Right lung (tissue), 5 donors: ENCODE data around the gene EPB41L4A. TPM values are rescaled to one million over a fixed set of nuclear protein-coding genes. Genes with fewer than 3 reads are reported as not detected.
"Not testable (repeated sequence)": the region's sequence is repeated elsewhere in the genome, so short reads cannot be mapped to it uniquely, and the experiment has no call there.

ENCODE experiments used
- DNase-seq, 2 donors: peaks; one replicate each; pipeline ENCODE4 v3.0.0-alpha.2; 2013
- polyA plus RNA-seq, 5 donors: library from polyadenylated mRNA; unstranded; fragments of 120-200 nt; gene quantifications; one replicate each; pipeline versions ENCODE4 v1.2.1 to v1.2.3, GENCODE V29; 2013; ENCODE audit warnings: inconsistent platforms in 1 of 5, low replicate concordance in 1 of 5; ENCODE audit not compliant: insufficient read length in 5 of 5, insufficient read depth in 1 of 5

The EPB41L4A gene
- polyA plus RNA-seq, 5 donors = 8.0 to 25.3 (median 17.3) TPM

DNA sequence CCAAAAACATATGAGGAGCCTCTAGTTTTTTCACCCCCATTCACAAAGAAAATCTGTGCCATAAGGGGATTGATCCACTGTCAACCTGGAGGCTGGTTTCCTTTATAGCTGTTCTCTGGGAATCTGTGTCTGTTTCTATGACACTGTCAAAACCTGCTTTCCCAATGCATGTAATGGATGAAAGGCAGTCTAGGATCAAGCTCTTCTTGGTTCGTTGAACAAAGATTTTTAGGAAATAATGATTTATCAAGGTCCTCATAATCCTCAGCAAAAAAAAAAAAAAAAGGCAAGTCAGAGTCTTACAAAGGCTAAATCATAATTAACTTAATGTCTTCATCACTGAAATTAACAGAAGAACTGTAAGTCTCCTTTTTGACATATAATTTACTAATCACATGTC lies 16.0 kb downstream of the EPB41L4A start:
- no peak for DNase-seq

DNA sequence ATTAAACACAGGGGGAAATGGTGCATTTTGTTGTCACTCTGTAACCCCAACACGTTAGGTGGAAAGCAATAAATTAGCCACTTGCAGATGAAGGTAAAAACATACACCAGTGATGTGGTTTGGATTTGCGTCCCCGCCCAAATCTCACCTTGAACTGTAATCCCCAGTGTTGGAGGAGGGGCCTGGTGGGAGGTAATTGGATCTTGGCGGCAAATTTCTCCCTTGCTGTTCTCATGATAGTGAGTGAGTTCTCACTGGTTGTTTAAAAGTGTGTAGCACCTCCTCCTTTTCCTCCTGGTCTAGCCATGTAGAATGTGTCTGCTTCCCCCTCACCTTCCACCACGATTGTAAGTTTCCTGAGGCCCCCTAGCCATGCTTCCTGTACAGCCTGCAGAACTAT lies 17.2 kb downstream of the EPB41L4A start:
- DNase-seq = no peak

DNA sequence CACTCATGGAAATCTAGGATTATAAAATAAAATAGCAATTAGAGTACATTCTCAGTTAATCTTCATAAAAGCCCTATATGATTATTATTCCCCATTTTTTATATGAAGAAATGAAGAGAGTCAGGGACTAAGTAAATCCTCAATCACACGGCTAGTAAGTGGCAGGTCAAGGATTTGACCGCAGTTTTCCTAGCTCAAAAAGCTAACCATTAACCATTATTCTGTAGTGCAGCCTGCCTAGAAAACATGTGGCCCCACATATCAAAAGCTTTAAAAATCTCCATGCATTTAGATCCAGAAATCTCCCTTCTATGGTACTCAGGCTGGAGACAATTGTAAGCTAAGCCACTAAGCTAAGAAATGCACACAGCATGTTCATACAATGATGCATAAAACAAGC lies 21.4 kb downstream of the EPB41L4A start:
- DNase-seq = no peak

DNA sequence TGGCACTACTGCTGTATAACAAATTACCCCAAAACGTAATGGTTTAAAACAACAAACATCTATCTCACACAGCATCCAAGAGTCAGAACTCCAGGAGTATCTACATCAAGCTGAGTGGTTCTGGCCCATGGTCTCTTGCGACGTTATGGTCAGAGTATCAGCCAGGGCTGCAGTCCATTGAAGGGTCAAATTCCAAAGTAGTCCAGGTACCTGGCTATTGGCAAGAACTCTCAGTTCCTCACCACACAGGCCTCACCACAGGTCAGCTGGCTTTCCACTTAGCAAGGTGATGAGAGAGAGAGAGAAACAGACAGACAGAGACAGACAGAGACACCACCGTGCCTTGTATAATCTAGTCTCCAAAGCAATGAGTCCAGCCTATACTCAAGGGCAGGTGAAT lies 22.6 kb downstream of the EPB41L4A start:
- DNase-seq = no peak

DNA sequence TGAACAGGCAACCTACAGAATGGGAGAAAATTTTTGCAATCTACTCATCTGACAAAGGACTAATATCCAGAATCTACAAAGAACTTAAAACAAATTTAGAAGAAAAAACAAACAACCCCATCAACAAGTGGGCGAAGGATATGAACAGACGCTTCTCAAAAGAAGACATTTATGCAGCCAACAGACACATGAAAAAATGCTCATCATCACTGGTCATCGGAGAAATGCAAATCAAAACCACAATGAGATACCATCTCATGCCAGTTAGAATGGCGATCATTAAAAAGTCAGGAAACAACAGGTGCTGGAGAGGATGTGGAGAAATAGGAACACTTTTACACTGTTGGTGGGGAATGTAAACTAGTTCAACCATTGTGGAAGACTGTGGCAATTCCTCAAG lies 23.8 kb downstream of the EPB41L4A start:
- not testable (repeated sequence) for DNase-seq

DNA sequence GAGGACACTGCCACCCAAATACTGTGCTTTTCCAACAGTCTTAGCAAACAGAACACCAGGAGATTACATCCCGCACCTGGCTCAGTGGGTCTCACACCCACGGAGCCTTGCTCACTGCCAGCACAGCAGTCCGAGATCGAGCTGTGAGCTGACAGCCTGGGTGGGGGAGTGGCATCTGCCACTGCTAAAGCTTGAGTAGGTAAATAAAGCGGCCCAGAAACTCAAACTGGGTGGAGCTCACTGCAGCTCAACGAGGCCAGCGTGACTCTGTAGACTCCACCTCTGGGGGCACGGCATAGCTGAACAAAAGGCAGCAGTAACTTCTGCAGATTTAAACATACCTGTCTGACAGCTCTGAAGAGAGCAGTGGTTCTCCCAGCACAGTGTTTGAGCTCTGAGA lies 28.8 kb downstream of the EPB41L4A start:
- no peak for DNase-seq

DNA sequence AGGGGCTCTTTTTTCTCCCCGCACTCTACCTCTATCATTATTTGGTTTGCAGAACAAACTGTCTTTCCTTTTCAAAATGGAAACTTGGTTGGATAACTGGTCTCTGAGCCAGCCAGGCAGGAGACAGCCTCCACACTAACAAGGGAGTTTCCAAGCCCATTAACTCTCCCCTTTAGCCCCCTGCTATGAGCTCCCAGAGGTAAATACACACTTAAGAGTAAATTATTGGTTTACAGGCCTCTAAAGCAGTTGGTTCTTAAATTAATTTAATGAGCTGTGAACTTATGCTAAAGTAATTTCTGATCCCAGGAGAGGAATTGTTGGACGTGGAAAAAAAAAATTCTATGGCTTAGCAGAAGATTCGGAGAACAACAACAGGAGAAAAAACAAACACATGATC lies 30.3 kb downstream of the EPB41L4A start:
- no peak for DNase-seq

DNA sequence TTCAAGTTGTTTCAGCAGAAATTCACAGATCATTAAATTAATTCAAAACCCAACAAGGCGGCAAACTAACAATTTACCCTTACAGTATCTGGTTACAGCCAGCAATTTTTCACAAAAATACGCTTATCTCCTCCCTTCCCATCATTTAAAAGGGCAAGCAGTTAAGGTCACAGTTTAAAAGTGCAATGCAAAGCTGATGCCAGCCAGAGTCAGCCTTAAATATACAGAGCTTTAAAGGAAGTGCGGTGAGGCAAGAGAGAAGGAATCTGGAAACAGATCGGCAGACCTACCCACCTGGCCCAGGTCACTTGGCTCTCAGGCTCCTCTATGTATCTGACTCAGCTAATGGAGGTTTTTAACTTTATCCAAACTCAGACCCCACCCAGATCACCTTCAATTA lies 31.0 kb downstream of the EPB41L4A start:
- no peak for DNase-seq

DNA sequence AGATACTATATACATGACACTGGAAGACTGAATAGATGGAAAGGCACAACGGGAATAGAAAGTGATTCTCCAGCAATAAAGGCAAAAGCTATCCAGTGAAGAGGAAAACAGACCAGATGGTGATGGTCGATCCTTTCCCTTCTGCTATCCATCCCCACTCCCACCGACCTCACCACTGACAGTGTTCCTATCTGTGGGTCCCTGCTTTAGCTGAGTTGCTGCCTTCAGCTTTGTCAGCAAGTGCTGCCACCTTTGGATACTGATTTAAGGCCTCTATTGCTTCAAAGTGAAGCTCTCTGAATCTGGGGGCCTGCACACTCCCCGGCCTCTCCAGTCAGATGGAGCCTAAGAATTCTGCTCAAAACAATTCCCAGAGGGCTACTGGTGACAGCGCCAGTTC lies 32.3 kb downstream of the EPB41L4A start:
- no peak for DNase-seq

DNA sequence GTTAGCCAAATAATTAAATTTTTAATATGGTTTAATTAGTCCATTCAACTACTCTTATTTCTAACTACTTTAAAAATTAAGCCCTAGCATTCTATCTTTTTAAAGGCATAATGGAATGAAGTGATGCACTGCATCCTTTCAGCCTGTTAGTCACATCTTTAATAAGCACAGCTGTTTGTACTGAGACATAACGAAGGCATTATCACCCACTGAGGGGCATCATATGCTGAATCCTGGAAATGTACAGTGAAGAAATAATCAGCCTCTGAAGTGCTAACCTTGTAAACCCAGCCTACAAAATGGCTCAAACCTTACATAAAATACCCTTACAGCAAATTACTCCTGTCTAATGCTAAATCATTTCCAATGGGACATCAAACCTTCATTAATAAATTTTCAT lies 33.1 kb downstream of the EPB41L4A start:
- no peak for DNase-seq

DNA sequence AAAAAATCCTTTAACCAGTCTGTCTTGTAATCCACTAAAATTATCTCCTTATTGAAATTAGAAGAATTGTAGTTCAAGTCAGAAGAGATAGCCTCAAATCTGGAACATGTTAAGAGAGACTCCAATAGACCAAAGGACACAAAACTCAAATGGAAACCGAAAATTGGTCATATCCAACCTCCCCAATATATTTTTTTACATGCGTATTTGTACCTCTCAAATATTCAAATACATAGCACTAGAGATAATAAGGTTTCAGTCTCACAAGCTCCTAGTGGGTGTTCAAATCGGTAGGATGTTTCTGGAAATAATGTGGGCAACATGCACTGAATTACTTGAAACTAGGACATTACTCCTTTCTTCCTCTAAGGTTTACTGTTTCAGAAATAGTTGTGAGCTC lies 33.5 kb downstream of the EPB41L4A start:
- no peak for DNase-seq

DNA sequence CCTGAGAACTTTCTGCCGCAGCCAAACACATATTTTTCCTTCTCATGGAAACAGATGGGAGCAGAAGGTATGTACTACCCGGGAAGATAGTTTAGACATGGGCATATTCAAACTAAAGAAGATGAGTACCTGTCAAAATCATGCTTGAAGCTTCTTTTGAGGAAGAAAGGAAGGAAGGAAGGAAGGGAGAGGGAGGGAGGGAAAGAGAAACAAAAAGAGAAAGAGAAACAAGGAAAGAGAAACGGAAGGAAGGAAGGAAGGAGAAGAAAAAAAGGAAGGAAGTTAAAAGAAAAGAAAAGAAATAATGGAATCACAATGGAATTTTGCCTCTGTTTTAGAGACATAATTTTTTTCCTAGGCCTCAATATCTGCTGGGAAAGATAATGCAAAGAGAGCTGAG lies 34.6 kb downstream of the EPB41L4A start:
- no peak for DNase-seq

DNA sequence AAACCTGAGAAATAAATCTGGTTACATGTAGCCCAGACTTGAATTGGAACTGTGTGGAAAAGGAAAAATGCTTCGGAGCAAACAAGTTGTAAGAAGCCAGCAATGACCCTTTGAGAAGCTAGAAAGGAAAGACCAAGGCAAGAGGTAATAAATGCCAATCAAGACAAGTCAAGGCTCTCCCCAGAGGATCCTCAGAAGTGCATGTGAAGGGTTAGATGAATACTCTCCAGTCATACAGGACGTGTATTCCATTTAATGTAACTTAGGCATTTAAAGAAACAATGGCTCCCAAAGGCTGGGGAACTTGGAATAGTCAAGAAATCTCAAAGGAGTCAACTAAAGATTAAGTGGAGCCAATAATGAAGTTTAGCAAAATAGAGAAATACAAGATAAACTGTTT lies 36.2 kb downstream of the EPB41L4A start:
- no peak for DNase-seq

DNA sequence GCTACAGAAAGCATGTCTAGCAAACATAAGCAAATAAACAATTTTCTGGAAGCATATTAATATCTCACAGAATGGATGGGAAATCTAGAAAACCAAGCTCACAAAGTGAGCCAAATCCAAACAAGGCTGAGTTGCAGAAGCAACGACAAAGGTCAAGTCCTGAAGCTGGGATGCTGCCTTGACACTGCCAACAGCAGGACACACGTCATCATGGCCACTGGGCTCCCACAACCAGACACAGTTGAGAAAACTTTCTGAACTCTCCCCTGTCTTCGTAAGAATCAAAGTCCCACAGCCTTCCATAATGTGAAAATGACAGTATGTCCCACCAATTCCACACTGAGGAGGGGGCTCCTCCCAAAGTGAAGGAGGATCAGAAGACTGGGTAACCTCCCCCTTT lies 37.6 kb downstream of the EPB41L4A start:
- no peak for DNase-seq

DNA sequence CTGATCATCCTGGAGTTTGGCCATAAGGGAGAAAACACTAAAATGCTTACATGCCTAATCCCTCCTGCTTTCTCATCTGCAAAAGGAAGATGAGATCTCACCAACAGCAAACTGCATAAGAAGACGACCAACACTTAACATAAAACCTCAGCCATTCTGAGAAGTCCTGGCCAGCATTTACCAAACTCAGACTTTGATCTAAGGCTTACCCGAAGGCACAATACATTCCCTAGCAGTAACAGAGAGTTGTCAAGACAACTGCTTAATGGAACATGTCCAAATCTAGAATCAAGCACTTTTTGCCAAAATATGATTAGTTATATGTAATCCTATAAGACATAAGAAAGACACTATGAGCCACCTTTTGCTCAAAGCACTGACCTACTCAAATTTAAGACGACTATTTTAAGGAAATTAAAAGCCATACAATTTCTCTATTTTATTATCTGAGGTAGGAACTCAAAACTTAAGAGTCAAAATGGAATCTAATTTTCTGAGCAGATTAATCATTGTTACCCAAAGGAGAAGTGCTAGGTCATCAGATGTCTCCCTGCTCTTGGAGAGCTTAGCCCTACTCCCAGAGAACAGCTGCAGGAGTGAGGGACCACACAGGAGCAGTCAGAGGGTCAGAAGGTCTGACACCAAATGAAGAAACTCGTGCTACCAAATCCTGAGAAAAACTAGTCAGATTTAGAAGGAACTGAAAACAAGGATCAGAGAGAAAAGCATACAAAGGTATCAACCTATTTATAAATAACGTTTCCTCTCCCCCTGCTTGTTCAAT lies 39.3 kb downstream of the EPB41L4A start:
- DNase-seq = peak; percentile 18 to 28

DNA sequence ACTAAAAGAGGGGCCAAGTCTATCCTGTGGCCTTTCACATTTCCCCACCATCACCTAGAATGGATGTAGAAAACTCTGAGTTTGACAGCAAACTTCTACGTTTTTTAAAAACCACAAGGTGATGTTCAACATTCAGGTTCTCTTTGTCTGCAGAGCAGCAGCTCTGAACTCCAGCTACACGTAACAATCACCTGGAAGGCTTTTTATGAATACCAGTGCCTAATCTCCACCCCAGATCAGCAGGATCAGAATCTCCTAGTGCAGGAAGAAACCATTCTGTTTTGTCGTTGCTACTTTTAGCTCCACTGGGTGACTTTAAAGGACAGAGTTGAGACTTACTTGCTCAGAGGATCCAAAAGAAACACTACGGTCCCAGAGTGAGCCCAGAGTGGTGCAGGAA lies 44.3 kb downstream of the EPB41L4A start:
- DNase-seq = no peak

DNA sequence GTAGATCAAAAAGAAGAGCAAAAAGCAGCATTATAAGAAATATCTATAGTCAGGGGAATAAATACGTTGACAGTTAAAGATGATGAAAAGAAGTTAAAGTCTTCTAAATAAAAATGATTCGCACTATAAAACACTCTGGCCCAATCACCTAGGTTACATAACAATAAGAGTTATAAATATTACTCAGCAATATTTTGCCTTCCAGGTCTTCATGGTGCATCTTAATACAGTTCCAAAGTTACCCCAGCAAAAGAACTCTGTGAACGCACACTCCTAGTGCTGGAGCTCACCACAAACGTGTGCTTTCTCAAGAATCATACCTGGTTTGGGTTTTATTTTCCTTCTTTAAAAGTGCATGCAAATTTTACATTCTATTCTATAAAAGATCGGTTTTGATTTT lies 44.7 kb downstream of the EPB41L4A start:
- DNase-seq = no peak

DNA sequence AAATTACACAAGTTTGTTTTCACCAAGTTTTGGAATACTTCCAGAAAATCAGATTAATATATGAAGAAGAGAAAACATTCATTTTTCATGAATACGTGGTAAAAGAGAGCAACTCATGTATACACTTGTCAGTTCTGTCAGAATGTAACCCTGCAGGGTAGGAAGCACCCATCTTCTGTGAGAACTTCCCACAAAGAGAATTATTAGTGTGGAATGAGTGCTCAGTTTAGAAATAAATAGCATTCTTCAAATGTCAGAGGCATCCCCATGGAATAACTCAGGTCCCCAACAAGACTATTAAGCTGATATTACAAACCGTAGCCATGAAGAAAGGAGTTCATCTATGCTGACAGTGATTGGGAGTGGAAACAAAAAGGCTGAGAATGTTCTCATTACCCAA lies 45.2 kb downstream of the EPB41L4A start:
- no peak for DNase-seq

DNA sequence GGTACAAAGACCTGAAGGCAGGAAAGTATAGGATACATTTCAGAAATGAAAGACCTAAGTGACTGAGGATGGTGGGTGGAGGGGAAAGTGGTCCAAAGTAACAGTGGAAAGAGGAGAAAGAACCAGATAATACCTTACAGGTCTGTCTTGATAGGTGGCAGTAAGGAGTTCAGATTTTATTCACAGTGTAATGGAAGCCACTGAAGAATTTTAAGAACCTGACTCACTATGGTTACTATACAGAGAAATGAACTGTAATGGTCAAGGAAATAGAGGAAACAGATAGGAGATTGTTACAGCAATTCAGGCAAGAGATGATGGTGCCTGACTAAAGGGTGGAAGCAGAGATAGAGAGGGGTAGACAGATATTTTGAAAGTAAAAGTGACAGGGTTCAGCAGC lies 46.5 kb downstream of the EPB41L4A start:
- DNase-seq = no peak

DNA sequence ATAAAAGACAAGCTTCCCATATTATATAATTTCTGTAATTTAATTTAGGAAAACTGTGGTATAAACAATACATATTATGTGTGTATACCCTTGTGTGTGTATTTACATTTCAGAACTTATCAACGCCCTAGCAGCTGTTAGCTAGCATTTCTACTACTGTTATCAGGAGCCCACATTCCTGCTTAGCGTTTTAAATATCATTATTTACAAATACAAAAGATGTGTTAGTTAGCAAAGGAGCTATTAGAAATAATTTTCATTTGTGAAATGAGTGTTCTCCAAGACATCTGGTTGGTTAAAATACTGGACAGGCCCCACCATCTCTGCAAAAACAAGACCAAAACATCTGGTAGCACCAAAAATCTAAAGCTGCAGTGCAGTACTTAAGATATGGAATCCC lies 48.0 kb downstream of the EPB41L4A start:
- DNase-seq = no peak

DNA sequence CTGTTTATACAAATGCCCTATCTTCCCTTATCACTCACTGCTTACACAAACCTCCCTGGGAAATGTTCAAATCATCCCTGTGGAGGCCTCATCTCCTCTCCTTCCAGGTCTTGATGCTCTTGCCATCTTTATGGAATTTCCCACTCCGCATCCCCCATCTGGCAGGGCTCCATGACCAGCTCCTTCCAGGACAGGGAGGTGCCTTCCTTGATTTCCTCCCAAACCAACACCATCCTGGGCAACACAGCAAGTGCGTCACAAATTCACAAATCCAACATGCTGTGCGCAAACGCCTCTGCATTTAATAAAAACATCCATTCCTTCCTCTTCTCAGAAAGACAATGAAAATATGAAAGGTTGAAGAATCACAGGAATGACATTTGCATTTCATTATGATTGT lies 51.7 kb downstream of the EPB41L4A start:
- DNase-seq = no peak

DNA sequence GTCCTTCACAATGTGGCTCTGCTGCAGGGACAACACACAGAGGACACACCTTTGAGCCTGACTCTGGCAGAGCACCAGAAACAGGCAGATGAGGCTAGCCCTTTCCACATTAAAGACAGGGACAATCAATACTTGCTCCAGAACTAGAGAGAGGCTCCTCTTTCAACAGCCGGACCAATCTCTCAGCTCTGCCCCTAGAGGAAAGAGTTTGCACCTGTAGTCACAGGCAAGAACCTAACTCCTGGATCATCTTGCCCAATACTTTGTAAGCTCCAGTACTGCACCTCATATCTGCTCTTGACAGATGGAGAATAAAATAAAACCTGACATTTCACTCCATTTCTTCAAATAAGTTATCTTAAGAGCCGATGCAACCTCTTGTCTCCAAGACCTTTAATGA lies 52.1 kb downstream of the EPB41L4A start:
- DNase-seq = no peak

DNA sequence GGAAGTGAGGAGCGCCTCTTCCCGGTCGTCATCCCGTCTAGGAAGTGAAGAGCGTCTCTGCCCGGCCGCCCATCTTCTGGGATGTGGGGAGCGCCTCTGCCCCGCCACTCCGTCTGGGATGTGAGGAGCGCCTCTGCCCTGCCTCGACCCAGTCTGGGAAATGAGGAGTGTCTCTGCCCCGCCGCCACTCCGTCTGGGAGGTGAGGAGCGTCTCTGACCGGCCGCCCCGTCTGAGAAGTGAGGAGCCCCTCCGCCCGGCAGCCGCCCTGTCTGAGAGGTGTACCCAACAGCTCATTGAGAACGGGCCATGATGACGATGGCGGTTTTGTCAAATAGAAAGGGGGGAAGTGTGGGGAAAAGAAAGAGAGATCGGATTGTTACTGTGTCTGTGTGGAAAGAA lies 58.3 kb downstream of the EPB41L4A start:
- DNase-seq = not testable (repeated sequence)

DNA sequence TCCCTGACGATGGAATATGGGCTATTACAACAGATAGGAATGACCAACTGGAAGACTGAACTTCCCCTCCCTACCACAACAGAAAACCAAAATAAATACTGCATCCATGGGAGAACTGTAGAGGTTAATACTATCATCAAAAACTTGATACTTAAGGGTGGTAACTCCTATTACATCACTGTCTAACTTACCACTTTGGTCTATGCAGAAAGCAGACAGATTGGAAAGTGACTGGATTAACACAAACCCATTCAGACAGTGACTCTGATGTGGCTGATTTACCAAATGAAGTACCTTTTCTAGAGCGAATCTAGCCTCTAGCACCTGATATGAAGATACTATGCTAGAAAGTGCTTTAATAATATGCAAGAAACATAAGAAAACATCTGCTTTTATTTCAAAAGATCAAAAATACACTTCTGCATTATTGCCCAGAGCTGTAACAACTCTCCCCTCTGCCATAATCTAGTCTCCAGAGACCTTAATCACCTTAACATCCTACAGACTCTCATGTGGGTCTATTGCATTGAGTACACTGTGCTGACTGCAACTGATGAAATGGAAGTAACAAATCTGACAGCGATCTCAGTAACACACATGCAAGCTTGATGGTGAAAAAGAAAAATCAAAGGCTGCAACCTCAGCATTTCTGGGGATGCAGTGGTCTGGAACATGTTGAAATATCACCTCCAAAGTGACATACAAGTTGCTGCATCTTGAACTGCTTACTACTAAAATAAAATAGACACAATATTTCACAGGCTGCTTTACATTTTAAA lies 62.7 kb downstream of the EPB41L4A start:
- DNase-seq = no peak
